Breast epithelium (tissue), 4 donors: ENCODE results near the gene BIK. TPM values are rescaled to one million over a fixed set of nuclear protein-coding genes. Genes with fewer than 3 reads are reported as not detected.

Experiments
- DNase-seq, 2 donors: peaks; one replicate each; pipeline ENCODE4 v3.0.0-alpha.2; 2019; ENCODE audit warnings: low spot score in 2 of 2
- H3K27ac ChIP-seq, 2 donors: fragments of 200-600 bp; sonication (generic) in 1 of 2; one replicate each; pipeline ENCODE4 v1.5.1; 2016 to 2019; ENCODE audit warnings: mild to moderate bottlenecking in 1 of 2
- H3K27me3 ChIP-seq, 2 donors: fragments of 200-600 bp; sonication (generic) in 1 of 2; one replicate each; pipeline versions ENCODE4 v1.5.1 to v1.6.0; 2017 to 2019; ENCODE audit warnings: control low read depth in 1 of 2, mild to moderate bottlenecking in 1 of 2
- H3K36me3 ChIP-seq: fragments of 200-600 bp; one replicate; pipeline ENCODE4 v1.5.1; 2019
- H3K4me1 ChIP-seq, 2 donors: fragments of 200-600 bp; sonication (generic); one replicate each; pipeline ENCODE4 v1.5.1; 2016 to 2019; ENCODE audit warnings: control low read depth in 1 of 2
- H3K4me3 ChIP-seq, 3 donors: fragments of 200-600 bp; sonication (generic); 1 replicate in 2 of 3; 2 replicates in 1 of 3; pipeline ENCODE4 v1.5.1; 2016 to 2019; ENCODE audit warnings: mild to moderate bottlenecking in 3 of 3, moderate library complexity in 2 of 3
- H3K9me3 ChIP-seq, 2 donors: fragments of 200-600 bp; sonication (generic) in 1 of 2; one replicate each; pipeline ENCODE4 v1.5.1; 2016 to 2019; ENCODE audit warnings: control low read depth in 1 of 2
- CTCF ChIP-seq, 3 donors: fragments of 450-650 bp; IDR thresholded peaks; one replicate each; pipeline ENCODE4 v1.5.1; 2016 to 2017; ENCODE audit warnings: antibody characterized with exemption in 3 of 3, mild to moderate bottlenecking in 3 of 3, moderate library complexity in 3 of 3
- POLR2A ChIP-seq: fragments of 450-650 bp; IDR thresholded peaks from one replicate; pipeline ENCODE4 v1.6.1; 2016; ENCODE audit warnings: antibody characterized with exemption, mild to moderate bottlenecking, moderate library complexity
- POLR2AphosphoS5 ChIP-seq, 3 donors: sonication (generic); formaldehyde crosslinking; IDR thresholded peaks; one replicate each; pipeline ENCODE4 v1.6.1; 2017; ENCODE audit warnings: antibody characterized with exemption in 3 of 3
- intact Hi-C: fragments of 100-400 bp; cut with DNase I; formaldehyde crosslinking; loops from one replicate; pipeline ENCODE4 v1.15.1; 2023; ENCODE audit warnings: low total_unique reads
- total RNA-seq, 3 donors: library from RNA; depleted of rRNA; stranded (reverse); fragments of >200 nt; gene quantifications; one replicate each; pipeline ENCODE4 v1.1.0, GENCODE V29; 2016

BIK gene
- total RNA-seq, 3 donors from 2014 or later = 22.6 to 25.0 TPM; not detected in 1

- H3K27me3 ChIP-seq = no peaks in the 10 kb centered on the region
- H3K9me3 ChIP-seq = peaks cover 5 to 11% of the 10 kb centered on the region in 2 donors
- H3K36me3 ChIP-seq = no peaks in the 10 kb centered on the region
- no peaks in the 10 kb centered on the region for H3K4me1 ChIP-seq
- intact Hi-C loops = no loop called here
- no peak for DNase-seq
- TF ChIP-seq CTCF (IDR thresholded peaks at IDR 0.05) = no peak
- TF ChIP-seq POLR2AphosphoS5 (IDR thresholded peaks at IDR 0.05) = no peak
- no peak for TF ChIP-seq POLR2A
- no peak overlapping the region for H3K4me3 ChIP-seq
- H3K27ac ChIP-seq = no peak overlapping the region
Measured at GRCh38 chr22:43094551-43094950, 16.0 kb upstream of the BIK start.

GRCh38 chr22:43096420-43096819 is 14.1 kb upstream of the BIK start:
- TF ChIP-seq CTCF (IDR thresholded peaks at IDR 0.05) = no peak
- TF ChIP-seq POLR2AphosphoS5 (IDR thresholded peaks at IDR 0.05) = no peak
- TF ChIP-seq POLR2A = no peak
- intact Hi-C loops = no loop called here
- H3K27ac ChIP-seq = no peak overlapping the region
- no peak for DNase-seq
- H3K4me3 ChIP-seq = no peak overlapping the region
- H3K4me1 ChIP-seq = no peaks in the 10 kb centered on the region
- no peaks in the 10 kb centered on the region for H3K36me3 ChIP-seq
- H3K9me3 ChIP-seq = peaks cover 5 to 11% of the 10 kb centered on the region in 2 donors
- H3K27me3 ChIP-seq = no peaks in the 10 kb centered on the region

GRCh38 chr22:43098356-43098755 is 12.2 kb upstream of the BIK start:
- Histone ChIP-seq H3K27me3 (no peaks in the 10 kb centered on the region), H3K9me3 (peaks cover 5 to 11% of the 10 kb centered on the region in 2 donors), H3K36me3 (no peaks in the 10 kb centered on the region), H3K4me3 (no peak overlapping the region), H3K27ac (no peak overlapping the region), H3K4me1 (no peaks in the 10 kb centered on the region)
- TF ChIP-seq POLR2AphosphoS5 (IDR thresholded peaks at IDR 0.05) = no peak
- TF ChIP-seq CTCF (IDR thresholded peaks at IDR 0.05) = no peak
- TF ChIP-seq POLR2A = no peak
- intact Hi-C loops = no loop called here
- no peak for DNase-seq

GRCh38 chr22:43099095-43099494 is 11.5 kb upstream of the BIK start:
- DNase-seq = no peak
- no peaks in the 10 kb centered on the region for H3K36me3 ChIP-seq
- intact Hi-C loops = no loop called here
- H3K9me3 ChIP-seq = peaks cover 5 to 11% of the 10 kb centered on the region in 2 donors
- TF ChIP-seq POLR2A (no peak), CTCF (IDR thresholded peaks at IDR 0.05) (no peak), POLR2AphosphoS5 (IDR thresholded peaks at IDR 0.05) (no peak)
- no peak overlapping the region for H3K4me3 ChIP-seq
- no peak overlapping the region for H3K27ac ChIP-seq
- H3K4me1 ChIP-seq = no peaks in the 10 kb centered on the region
- no peaks in the 10 kb centered on the region for H3K27me3 ChIP-seq

- intact Hi-C loops = no loop called here
- Histone ChIP-seq H3K27ac (no peak overlapping the region), H3K27me3 (no peaks in the 10 kb centered on the region), H3K4me1 (no peaks in the 10 kb centered on the region), H3K9me3 (peaks cover 5 to 11% of the 10 kb centered on the region in 2 donors), H3K4me3 (no peak overlapping the region), H3K36me3 (no peaks in the 10 kb centered on the region)
- no peak for DNase-seq
- no peak for TF ChIP-seq POLR2A
- TF ChIP-seq POLR2AphosphoS5 (IDR thresholded peaks at IDR 0.05) = no peak
- no peak for TF ChIP-seq CTCF (IDR thresholded peaks at IDR 0.05)
Measured at GRCh38 chr22:43100225-43100624, 10.3 kb upstream of the BIK start.
